HEK293 (cell line): Measurements from ENCODE around the gene OR1M1.

Source experiments
- CTCF ChIP-seq: fragments of 450-650 bp; formaldehyde crosslinking; IDR thresholded peaks from 2 replicates; pipeline ENCODE4 v1.5.1; 2016; ENCODE audit warnings: missing biosample characterization, missing genetic modification characterization
- ZNF121 ChIP-seq: fragments of 450-650 bp; formaldehyde crosslinking; IDR thresholded peaks from 2 replicates; pipeline ENCODE4 v1.5.1; 2016; ENCODE audit warnings: missing biosample characterization, missing genetic modification characterization

- no peak for TF ChIP-seq ZNF121 (tag by site-specific recombination)
- no peak for TF ChIP-seq CTCF (tag by site-specific recombination)
These were observed 20.5 kb downstream of the OR1M1 start, which contains the start of gene OR7G2 for GRCh38 chr19:9107375-9107774.
